ENCODE measurements around the gene POU2F2.
A peak's percentile ranks its signal among the peaks of the same experiment; 100 is the strongest.

POU2F2 gene

GRCh38 chr19:42115705-42116104, 16.5 kb downstream of the POU2F2 start:
- DNase-seq (ENCODE audit: low spot score) = no peak
- TF ChIP-seq CTCF (IDR thresholded peaks at IDR 0.05; ENCODE audit: extremely low read depth, missing control alignments) = no peak

- TF ChIP-seq CTCF (IDR thresholded peaks at IDR 0.05; ENCODE audit: extremely low read depth, missing control alignments) = no peak
- no peak for DNase-seq (ENCODE audit: low spot score)
Observed at GRCh38 chr19:42115219-42115618, 17.0 kb downstream of the POU2F2 start.

- TF ChIP-seq CTCF (IDR thresholded peaks at IDR 0.05; ENCODE audit: extremely low read depth, missing control alignments) = no peak
- peak; percentile 85 for DNase-seq (ENCODE audit: low spot score)
Observed at GRCh38 chr19:42114412-42114811, 17.8 kb downstream of the POU2F2 start.

- no peak for TF ChIP-seq CTCF (IDR thresholded peaks at IDR 0.05; ENCODE audit: extremely low read depth, missing control alignments)
- DNase-seq (ENCODE audit: low spot score) = peak; percentile 74
Observed at GRCh38 chr19:42113641-42114348, 18.5 kb downstream of the POU2F2 start.

GRCh38 chr19:42111811-42112210, 20.4 kb downstream of the POU2F2 start:
- no peak for TF ChIP-seq CTCF (IDR thresholded peaks at IDR 0.05; ENCODE audit: extremely low read depth, missing control alignments)
- no peak for DNase-seq (ENCODE audit: low spot score)

GRCh38 chr19:42111384-42111783, 20.9 kb downstream of the POU2F2 start:
- no peak for DNase-seq (ENCODE audit: low spot score)

GRCh38 chr19:42110658-42111057, 21.6 kb downstream of the POU2F2 start:
- no peak for DNase-seq (ENCODE audit: low spot score)
- TF ChIP-seq CTCF (IDR thresholded peaks at IDR 0.05; ENCODE audit: extremely low read depth, missing control alignments) = no peak

More at GRCh38 chr19:42111384-42111783, 20.9 kb downstream of the POU2F2 start:
- TF ChIP-seq CTCF (IDR thresholded peaks at IDR 0.05; ENCODE audit: extremely low read depth, missing control alignments) = no peak

All from GM20000 (cell line).